H1 (cell line): ENCODE data around the gene CHCHD6. TPM values are rescaled to one million over a fixed set of nuclear protein-coding genes. Genes with fewer than 3 reads are reported as not detected.

Experiments
- CTCF ChIA-PET: fragments of 300-600 bp; sonication (Branson Sonifier 250); formaldehyde crosslinking; loops from one replicate; lab custom pipeline; 2021; ENCODE audit not compliant: partially characterized antibody; lab: Charles Lee
- POLR2A ChIA-PET: fragments of 300-600 bp; sonication (Branson Sonifier 250); formaldehyde crosslinking; loops from one replicate; lab custom pipeline; 2021; ENCODE audit warnings: inconsistent platforms; ENCODE audit not compliant: partially characterized antibody; lab: Charles Lee
- DNase-seq, 2 experiments: peaks; one replicate each; pipeline versions ENCODE4 v3.0.0 to v3.0.0-alpha.2; 2010 to 2022; ENCODE audit warnings: low spot score in 2 of 2, low read depth in 1 of 2, mixed read lengths in 1 of 2
- FAIRE-seq: peaks from 2 replicates; lab custom pipeline; 2011; peaks lifted over from hg19 to GRCh38; lab: Jason Lieb, UNC
- H2AFZ ChIP-seq: 2 replicates; pipeline ENCODE4 v1.8.1; 2012; ENCODE audit warnings: low read length, inconsistent platforms
- H2AK5ac ChIP-seq: 2 replicates; pipeline ENCODE4 v1.6.1; 2013; ENCODE audit warnings: low read depth, low read length
- H2BK120ac ChIP-seq: replicated peaks from 2 replicates; pipeline ENCODE3; 2013; ENCODE audit warnings: low read depth, low read length, inconsistent platforms
- H2BK12ac ChIP-seq: 2 replicates; pipeline ENCODE4 v1.6.1; 2013; ENCODE audit warnings: low read depth, low read length
- H2BK15ac ChIP-seq: 2 replicates; pipeline ENCODE4 v1.6.1; 2013; ENCODE audit warnings: low read length
- H2BK20ac ChIP-seq: 2 replicates; pipeline ENCODE4 v1.6.1; 2013; ENCODE audit warnings: low read length
- H2BK5ac ChIP-seq: 2 replicates; pipeline ENCODE4 v1.6.1; 2013; ENCODE audit warnings: low read depth, low read length
- H3K14ac ChIP-seq: 2 replicates; pipeline ENCODE4 v1.6.1; 2013; ENCODE audit warnings: inconsistent platforms; ENCODE audit not compliant: insufficient read length
- H3K18ac ChIP-seq: 2 replicates; pipeline ENCODE4 v1.6.1; 2013; ENCODE audit warnings: low read length; ENCODE audit errors: extremely low read depth
- H3K23ac ChIP-seq: 2 replicates; pipeline ENCODE4 v1.6.1; 2013; ENCODE audit warnings: inconsistent platforms; ENCODE audit not compliant: insufficient read length
- H3K23me2 ChIP-seq: 2 replicates; pipeline ENCODE4 v1.6.1; 2013; ENCODE audit warnings: low read depth, low read length
- H3K27ac ChIP-seq: 2 replicates; pipeline ENCODE4 v1.6.1; 2011; ENCODE audit warnings: low read depth, low read length, inconsistent platforms
- H3K27me3 ChIP-seq, 4 experiments: replicated peaks in 1 of 4; 1 replicate in 1 of 4; 2 replicates in 3 of 4; pipeline versions ENCODE4 v1.6.1 to v1.8.1; 2011 to 2013; ENCODE audit warnings: low read length in 3 of 4, mild to moderate bottlenecking in 3 of 4, inconsistent platforms in 2 of 4, mixed read lengths in 2 of 4, moderate library complexity in 1 of 4; ENCODE audit not compliant: control insufficient read depth in 3 of 4, insufficient read depth in 3 of 4; ENCODE audit errors: extremely low read depth in 1 of 4
- H3K36me3 ChIP-seq, 4 experiments: 2 replicates each; pipeline versions ENCODE4 v1.6.1 to v1.8.1; 2011 to 2013; ENCODE audit warnings: mild to moderate bottlenecking in 4 of 4, low read length in 3 of 4, moderate library complexity in 2 of 4, control low read depth in 1 of 4, inconsistent platforms in 1 of 4; ENCODE audit not compliant: insufficient read depth in 4 of 4, control insufficient read depth in 2 of 4
- H3K4ac ChIP-seq: replicated peaks from 2 replicates; pipeline ENCODE3; 2013; ENCODE audit warnings: low read length, low read depth, mixed read lengths, inconsistent platforms; ENCODE audit not compliant: insufficient read length
- H3K4me1 ChIP-seq, 4 experiments: replicated peaks in 1 of 4; 1 replicate in 1 of 4; 2 replicates in 3 of 4; pipeline versions ENCODE4 v1.6.1 to v1.8.1; 2011 to 2013; ENCODE audit warnings: low read length in 3 of 4, inconsistent platforms in 2 of 4, mixed read lengths in 1 of 4; ENCODE audit not compliant: insufficient read depth in 4 of 4, control insufficient read depth in 3 of 4
- H3K4me2 ChIP-seq, 2 experiments: 2 replicates each; pipeline versions ENCODE4 v1.6.1 to v1.8.1; 2011 to 2013; ENCODE audit warnings: low read depth in 2 of 2, low read length in 2 of 2, control low read depth in 1 of 2, inconsistent platforms in 1 of 2, mild to moderate bottlenecking in 1 of 2; ENCODE audit not compliant: insufficient read depth in 1 of 2
- H3K4me3 ChIP-seq, 4 experiments: fragments of 200-600, 300-600 bp in 1 of 4; sonication (generic), shearing (Covaris generic), sonication (Bioruptor Twin) in 1 of 4; 2 replicates each; pipeline versions ENCODE4 v1.5.1 to v1.8.1; 2011 to 2016; ENCODE audit warnings: low read length in 4 of 4, low read depth in 3 of 4, control low read depth in 2 of 4, inconsistent platforms in 2 of 4, mild to moderate bottlenecking in 2 of 4, mixed read lengths in 1 of 4, moderate library complexity in 1 of 4; ENCODE audit not compliant: insufficient read depth in 2 of 4; ENCODE audit errors: extremely low read depth in 1 of 4
- H3K56ac ChIP-seq: replicated peaks from 2 replicates; pipeline ENCODE3; 2013; ENCODE audit warnings: low read depth, mild to moderate bottlenecking, mixed read lengths, low read length, inconsistent platforms; ENCODE audit not compliant: insufficient read length
- H3K79me1 ChIP-seq: 2 replicates; pipeline ENCODE4 v1.6.1; 2013; ENCODE audit warnings: low read depth, low read length, control low read depth
- H3K79me2 ChIP-seq, 2 experiments: 2 replicates each; pipeline versions ENCODE4 v1.6.1 to v1.8.1; 2012 to 2013; ENCODE audit warnings: low read length in 2 of 2, mild to moderate bottlenecking in 2 of 2, inconsistent platforms in 1 of 2; ENCODE audit not compliant: insufficient read depth in 2 of 2, control insufficient read depth in 1 of 2
- H3K9ac ChIP-seq, 4 experiments: replicated peaks in 1 of 4; 1 replicate in 1 of 4; 2 replicates in 3 of 4; pipeline versions ENCODE4 v1.6.1 to v1.8.1; 2011 to 2013; ENCODE audit warnings: low read depth in 3 of 4, low read length in 3 of 4, control low read depth in 2 of 4, mild to moderate bottlenecking in 2 of 4, moderate library complexity in 2 of 4, inconsistent platforms in 1 of 4; ENCODE audit errors: extremely low read depth in 1 of 4
- H3K9me3 ChIP-seq, 2 experiments: 2 replicates each; pipeline versions ENCODE4 v1.6.1 to v1.8.1; 2012 to 2013; ENCODE audit warnings: mild to moderate bottlenecking in 2 of 2, moderate library complexity in 2 of 2, control low read depth in 1 of 2, inconsistent platforms in 1 of 2, low read depth in 1 of 2, low read length in 1 of 2, mixed read lengths in 1 of 2; ENCODE audit not compliant: insufficient read depth in 2 of 2
- H4K20me1 ChIP-seq, 2 experiments: replicated peaks in 1 of 2; 2 replicates each; pipeline versions ENCODE3 to v1.8.1; 2011 to 2013; ENCODE audit warnings: inconsistent platforms in 2 of 2, low read length in 2 of 2, mild to moderate bottlenecking in 1 of 2; ENCODE audit not compliant: insufficient read depth in 2 of 2, control insufficient read depth in 1 of 2
- H4K5ac ChIP-seq: 2 replicates; pipeline ENCODE4 v1.6.1; 2013; ENCODE audit warnings: low read length, low read depth, mixed read lengths, inconsistent platforms; ENCODE audit not compliant: insufficient read length
- H4K8ac ChIP-seq: 2 replicates; pipeline ENCODE4 v1.8.0; 2013; ENCODE audit warnings: mild to moderate bottlenecking, moderate library complexity, low read length, inconsistent platforms; ENCODE audit not compliant: insufficient read depth; ENCODE audit errors: extremely low read depth
- H4K91ac ChIP-seq: replicated peaks from 2 replicates; pipeline ENCODE3; 2013; ENCODE audit warnings: low read length, mixed read lengths, inconsistent platforms; ENCODE audit not compliant: insufficient read length
- ATF2 ChIP-seq: IDR thresholded peaks from 2 replicates; pipeline ENCODE4 v1.6.1; 2012; ENCODE audit warnings: low read length, inconsistent platforms
- CBX8 ChIP-seq: fragments of 300-800, 300-1000 bp; sonication (generic); IDR thresholded peaks from 2 replicates; pipeline ENCODE4 v1.7.1; 2016; ENCODE audit warnings: low read depth, low read length, borderline replicate concordance
- CHD2 ChIP-seq: IDR thresholded peaks from 2 replicates; pipeline ENCODE4 v1.6.1; 2012; ENCODE audit warnings: low read length, improper control_type of control experiment
- CTCF ChIP-seq, 3 experiments: IDR thresholded peaks; 1 replicate in 2 of 3; 2 replicates in 1 of 3; pipeline versions ENCODE4 v1.5.1 to v1.6.1; 2011; ENCODE audit warnings: low read length in 3 of 3, mild to moderate bottlenecking in 3 of 3, inconsistent platforms in 2 of 3, low read depth in 1 of 3, moderate library complexity in 1 of 3; ENCODE audit not compliant: insufficient read depth in 1 of 3; ENCODE audit errors: control extremely low read depth in 1 of 3
- POU5F1 ChIP-seq: IDR thresholded peaks from 2 replicates; pipeline ENCODE4 v1.6.1; 2011; ENCODE audit warnings: low read depth, mild to moderate bottlenecking, low read length, moderate library complexity
- SIN3A ChIP-seq, 2 experiments: IDR thresholded peaks in 1 of 2; conservative IDR thresholded peaks in 1 of 2; 2 replicates each; pipeline ENCODE4 v1.6.1; 2011 to 2012; ENCODE audit warnings: low read length in 2 of 2, improper control_type of control experiment in 1 of 2, low read depth in 1 of 2, mild to moderate bottlenecking in 1 of 2
- SRF ChIP-seq: IDR thresholded peaks from 2 replicates; pipeline ENCODE4 v1.6.1; 2011; ENCODE audit warnings: mild to moderate bottlenecking, low read depth, low read length, moderate library complexity
- SUZ12 ChIP-seq: fragments of 200-600 bp; sonication (generic); IDR thresholded peaks from 2 replicates; pipeline ENCODE4 v1.6.1; 2012; ENCODE audit warnings: mild to moderate bottlenecking, inconsistent platforms, low read length, moderate library complexity, mixed read lengths
- WGBS, 2 experiments: shearing (Covaris generic) in 1 of 2; methylation state at CpG; one replicate each; pipeline versions ENCODE4 v1.1.6 to v1.1.7; 2013 to 2015; ENCODE audit warnings: low lambda C conversion rate in 2 of 2, mixed read lengths in 2 of 2, inconsistent platforms in 1 of 2, low coverage in 1 of 2, missing lambda C conversion rate in 1 of 2; ENCODE audit not compliant: insufficient replicate concordance in 2 of 2, insufficient coverage in 1 of 2, insufficient read length in 1 of 2; ENCODE audit errors: extremely low coverage in 1 of 2, missing lambda C conversion rate in 1 of 2; 5-methylcytosine and 5-hydroxymethylcytosine counted together
- polyA plus RNA-seq, 7 experiments: library from polyadenylated mRNA; depleted of rRNA in 3 of 7; stranded (reverse) in 5 of 7; unstranded in 2 of 7; fragments of >200 nt in 5 of 7; fragments of 200-250 nt in 2 of 7; gene quantifications; 1 replicate in 5 of 7; 2 replicates in 1 of 7; 4 replicates in 1 of 7; pipeline versions ENCODE4 v1.2.1 to v1.2.3, GENCODE V29; 2011 to 2013; ENCODE audit warnings: missing spikeins in 2 of 7, mixed read lengths in 2 of 7
- total RNA-seq: library from RNA; stranded (reverse); fragmentation: NEBNext Ultra II Directional; extraction: Animal tissue kit (Norgen Biotek cat#: 25700); gene quantifications from 2 replicates; pipeline ENCODE4 v1.2.1, GENCODE V29; 2021

Gene CHCHD6
- total and polyA plus RNA-seq, 2 of the 8 experiments (the other 6 are each of a cell fraction or from before 2014, with no cell fraction given) = 32.4 to 37.6 TPM

- Histone ChIP-seq H2AK5ac (no peak overlapping the region), H3K4ac (no peak overlapping the region), H2BK12ac (no peak overlapping the region), H3K9ac (no peak overlapping the region), H3K4me1 (no peaks in the 10 kb centered on the region; a peak in 1 of 7 replicates), H3K14ac (no peak overlapping the region), H3K27ac (no peak overlapping the region), H3K27me3 (no peaks in the 10 kb centered on the region), H3K23me2 (no peaks in the 10 kb centered on the region), H4K8ac (no peak overlapping the region), H3K4me3 (no peak overlapping the region), H3K56ac (no peak overlapping the region), H4K20me1 (no peaks in the 10 kb centered on the region), H2BK5ac (no peak overlapping the region), H3K4me2 (no peak overlapping the region), H3K9me3 (no peaks in the 10 kb centered on the region), H2BK15ac (no peak overlapping the region), H2BK120ac (no peak overlapping the region), H3K79me1 (no peaks in the 10 kb centered on the region), H3K23ac (no peak overlapping the region), H3K79me2 (no peaks in the 10 kb centered on the region), H4K91ac (peak overlapping the region; percentile 26), H3K18ac (no peak overlapping the region), H3K36me3 (no peaks in the 10 kb centered on the region), H2BK20ac (no peak overlapping the region), H4K5ac (no peak overlapping the region), H2AFZ (no peak overlapping the region)
- DNase-seq (no peak), FAIRE-seq (no peak)
- ChIA-PET CTCF (interaction anchor here (0.8 to 2.1 kb wide), 12 partner anchors 10 to 175 kb away, joined by 3 to 6 read pairs (median 3); no protein-coding TSS in a partner anchor), POLR2A (no interaction called here)
- 93% methylated on average over 4 of the region's 4 CpGs; no CpG with 5 or more reads in 1 of the 2 experiments for WGBS, 2 experiments
- TF ChIP-seq SUZ12 = no peak
- no peak for TF ChIP-seq POU5F1
- TF ChIP-seq SRF = no peak
- no peak for TF ChIP-seq CTCF (IDR thresholded peaks at IDR 0.05; ENCODE audit: control extremely low read depth in 1 of 3, insufficient read depth in 1 of 3, low read depth in 1 of 3, low read length in 3 of 3)
- TF ChIP-seq CBX8 = no peak
- no peak for TF ChIP-seq ATF2
- no peak for TF ChIP-seq CHD2
- TF ChIP-seq SIN3A (conservative IDR thresholded peaks at IDR 0.05 in 1 of 2, IDR thresholded peaks at IDR 0.05 in 1 of 2; ENCODE audit: low read depth in 1 of 2, low read length in 2 of 2) = no peak
Observed at GRCh38 chr3:126927401-126927750, 223.3 kb downstream of the CHCHD6 start.
